Natural killer cell treated with Interleukin-12 subunit alpha and Interleukin-12 subunit beta and Interleukin-15 and Interleukin-18, amount 100 ng/mL, for 72 hours (primary cell): ENCODE data around the gene LTC4S. TPM values are rescaled to one million over a fixed set of nuclear protein-coding genes. Genes with fewer than 3 reads are reported as not detected.

Experiments used
- ATAC-seq, 2 donors: fragments of 150-1000 bp; cut with Tn5 transposase in 1 of 2; sonication (Bioruptor Pico), chemical (Tn5 transposase) in 1 of 2; 2 replicates each; pipeline ENCODE4 v1.10.0; 2021
- DNase-seq: peaks from one replicate; pipeline ENCODE4 v3.0.0; 2022; ENCODE audit warnings: low spot score
- H3K27ac Mint-ChIP-seq, 2 donors: 1 replicate in 1 of 2; 2 replicates in 1 of 2; pipeline ENCODE4 v1.8.0; 2022; ENCODE audit warnings: mixed read lengths in 2 of 2, mild to moderate bottlenecking in 1 of 2, moderate library complexity in 1 of 2
- H3K27me3 Mint-ChIP-seq, 2 donors: 1 replicate in 1 of 2; 2 replicates in 1 of 2; pipeline ENCODE4 v1.8.0; 2022; ENCODE audit warnings: mixed read lengths in 2 of 2
- H3K36me3 Mint-ChIP-seq: one replicate; pipeline ENCODE4 v1.8.0; 2022; ENCODE audit warnings: mixed read lengths
- H3K4me1 Mint-ChIP-seq, 2 donors: 1 replicate in 1 of 2; 2 replicates in 1 of 2; pipeline ENCODE4 v1.8.0; 2022; ENCODE audit warnings: low read depth in 2 of 2, mixed read lengths in 2 of 2, mild to moderate bottlenecking in 1 of 2
- H3K4me3 Mint-ChIP-seq: one replicate; pipeline ENCODE4 v1.8.0; 2022; ENCODE audit warnings: mixed read lengths
- H3K9me3 Mint-ChIP-seq: 2 replicates; pipeline ENCODE4 v1.8.0; 2022; ENCODE audit warnings: mixed read lengths
- total RNA-seq, 2 donors: library from RNA; stranded (reverse); gene quantifications; one replicate each; pipeline ENCODE4 v1.2.3, GENCODE V29; 2022

Gene LTC4S
- total RNA-seq, 2 donors from 2014 or later = 2.9 to 4.0 TPM

- DNase-seq (no peak), ATAC-seq (no peak)
- H3K4me1 Mint-ChIP-seq = peaks cover 21 to 24% of the 10 kb centered on the region in 2 donors
- H3K27ac Mint-ChIP-seq = no peak overlapping the region
- H3K27me3 Mint-ChIP-seq = no peaks in the 10 kb centered on the region
- no peaks in the 10 kb centered on the region for H3K36me3 Mint-ChIP-seq
- H3K4me3 Mint-ChIP-seq = no peak overlapping the region
- H3K9me3 Mint-ChIP-seq = no peaks in the 10 kb centered on the region
Measured at GRCh38 chr5:179802950-179803562, 9.3 kb downstream of the LTC4S start.

GRCh38 chr5:179803651-179804554 is 10.1 kb downstream of the LTC4S start:
- Mint-ChIP-seq H3K9me3 (no peaks in the 10 kb centered on the region), H3K4me1 (peaks cover 21 to 24% of the 10 kb centered on the region in 2 donors), H3K36me3 (no peaks in the 10 kb centered on the region), H3K27ac (peak overlapping the region; percentile 44 to 71), H3K4me3 (peak overlapping the region; percentile 78), H3K27me3 (no peaks in the 10 kb centered on the region)
- DNase-seq (no peak), ATAC-seq (no peak)

- Mint-ChIP-seq H3K27ac (no peak overlapping the region), H3K36me3 (no peaks in the 10 kb centered on the region), H3K4me3 (peak overlapping the region; percentile 78), H3K9me3 (no peaks in the 10 kb centered on the region), H3K4me1 (peaks cover 21 to 24% of the 10 kb centered on the region in 2 donors), H3K27me3 (no peaks in the 10 kb centered on the region)
- ATAC-seq (no peak), DNase-seq (no peak)
Measured at GRCh38 chr5:179804555-179804947, 10.8 kb downstream of the LTC4S start.

DNA sequence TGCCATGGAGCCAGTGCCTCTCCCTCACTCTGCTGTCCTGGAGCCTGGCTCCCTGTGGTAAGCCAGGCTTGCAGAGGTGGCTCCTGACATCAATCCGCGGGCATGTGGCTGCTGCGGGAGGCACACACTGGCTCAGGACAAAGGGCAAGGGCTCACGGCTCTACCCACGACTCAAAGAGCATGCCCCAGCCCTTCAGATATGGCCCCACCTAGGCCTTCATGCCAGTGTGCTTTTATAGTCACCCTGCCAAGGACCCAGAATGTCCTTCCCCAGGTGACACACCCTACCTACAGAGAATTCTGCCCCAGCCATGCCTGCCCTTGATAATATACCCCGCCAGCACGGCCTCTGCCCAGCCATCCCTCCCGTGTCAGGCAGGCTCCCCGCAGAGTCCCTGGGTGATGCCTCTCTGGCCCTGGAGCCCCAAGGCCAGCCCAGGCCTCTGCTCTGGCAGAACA is 11.3 kb downstream of the LTC4S start:
- ATAC-seq (no peak), DNase-seq (no peak)
- Mint-ChIP-seq H3K4me3 (peak overlapping the region; percentile 78), H3K9me3 (no peaks in the 10 kb centered on the region), H3K4me1 (peaks cover 21 to 24% of the 10 kb centered on the region in 2 donors), H3K27ac (peak overlapping the region; percentile 31 to 70), H3K36me3 (no peaks in the 10 kb centered on the region), H3K27me3 (no peaks in the 10 kb centered on the region)

GRCh38 chr5:179805529-179806249 is 11.9 kb downstream of the LTC4S start:
- Mint-ChIP-seq H3K27me3 (no peaks in the 10 kb centered on the region), H3K4me3 (peak overlapping the region; percentile 78), H3K36me3 (no peaks in the 10 kb centered on the region), H3K27ac (peak overlapping the region; percentile 31 to 70), H3K4me1 (peaks cover 21 to 24% of the 10 kb centered on the region in 2 donors), H3K9me3 (no peaks in the 10 kb centered on the region)
- ATAC-seq (peak; percentile 59 to 68), DNase-seq (peak; percentile 71)

- peaks cover 21 to 24% of the 10 kb centered on the region in 2 donors for H3K4me1 Mint-ChIP-seq
- H3K27ac Mint-ChIP-seq = no peak within 1 kb of the TSS
- H3K27me3 Mint-ChIP-seq = no peaks in the 10 kb centered on the region
- peak within 1 kb of the TSS; percentile 80 for H3K4me3 Mint-ChIP-seq
- no peaks in the 10 kb centered on the region for H3K9me3 Mint-ChIP-seq
- DNase-seq (peak; percentile 75), ATAC-seq (peak; percentile 88 to 90)
- H3K36me3 Mint-ChIP-seq = no peaks in the 10 kb centered on the region
Measured at GRCh38 chr5:179806250-179807048, 12.7 kb downstream of the LTC4S start, which contains the start of gene MGAT4B. Gene MGAT4B (minus strand): TSS chr5:179806866. CDS start chr5:179806583, 283 bp downstream.

- DNase-seq (no peak), ATAC-seq (no peak)
- Mint-ChIP-seq H3K9me3 (no peaks in the 10 kb centered on the region), H3K27ac (no peak overlapping the region), H3K27me3 (no peaks in the 10 kb centered on the region), H3K4me1 (peaks cover 1 to 3% of the 10 kb centered on the region in 2 donors), H3K36me3 (no peaks in the 10 kb centered on the region), H3K4me3 (no peak overlapping the region)
Measured at GRCh38 chr5:179812135-179812825, 18.5 kb downstream of the LTC4S start.

- ATAC-seq = no peak
- Mint-ChIP-seq H3K4me1 (peaks cover 8 to 9% of the 10 kb centered on the region in 2 donors), H3K27ac (no peak overlapping the region), H3K27me3 (no peaks in the 10 kb centered on the region), H3K36me3 (no peaks in the 10 kb centered on the region), H3K9me3 (no peaks in the 10 kb centered on the region), H3K4me3 (no peak overlapping the region)
- no peak for DNase-seq
Measured at GRCh38 chr5:179812997-179813607, 19.3 kb downstream of the LTC4S start.

DNA sequence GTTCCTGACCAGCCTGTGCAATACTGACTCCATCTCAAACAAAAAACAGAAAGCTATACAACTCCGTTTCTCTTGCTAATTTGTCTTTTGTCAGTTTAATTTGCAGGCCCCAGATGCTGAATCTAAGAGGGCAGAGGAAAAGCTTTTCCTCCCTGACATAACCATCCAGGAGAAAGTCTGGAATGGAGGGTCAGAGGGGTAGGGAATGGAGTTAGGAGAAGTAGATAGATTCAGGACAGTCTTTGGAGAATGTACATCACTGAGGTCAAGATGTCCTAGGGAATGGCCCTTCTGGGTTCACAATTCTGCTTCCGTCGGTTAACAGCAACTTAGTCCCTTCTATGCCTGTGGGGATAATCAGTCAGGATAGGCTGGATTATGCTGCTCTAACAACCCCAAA is 20.3 kb downstream of the LTC4S start:
- no peaks in the 10 kb centered on the region for H3K36me3 Mint-ChIP-seq
- ATAC-seq (no peak), DNase-seq (no peak)
- no peak overlapping the region for H3K27ac Mint-ChIP-seq
- no peaks in the 10 kb centered on the region for H3K9me3 Mint-ChIP-seq
- H3K4me3 Mint-ChIP-seq = no peak overlapping the region
- no peaks in the 10 kb centered on the region for H3K27me3 Mint-ChIP-seq
- H3K4me1 Mint-ChIP-seq = peaks cover 13 to 15% of the 10 kb centered on the region in 2 donors

DNA sequence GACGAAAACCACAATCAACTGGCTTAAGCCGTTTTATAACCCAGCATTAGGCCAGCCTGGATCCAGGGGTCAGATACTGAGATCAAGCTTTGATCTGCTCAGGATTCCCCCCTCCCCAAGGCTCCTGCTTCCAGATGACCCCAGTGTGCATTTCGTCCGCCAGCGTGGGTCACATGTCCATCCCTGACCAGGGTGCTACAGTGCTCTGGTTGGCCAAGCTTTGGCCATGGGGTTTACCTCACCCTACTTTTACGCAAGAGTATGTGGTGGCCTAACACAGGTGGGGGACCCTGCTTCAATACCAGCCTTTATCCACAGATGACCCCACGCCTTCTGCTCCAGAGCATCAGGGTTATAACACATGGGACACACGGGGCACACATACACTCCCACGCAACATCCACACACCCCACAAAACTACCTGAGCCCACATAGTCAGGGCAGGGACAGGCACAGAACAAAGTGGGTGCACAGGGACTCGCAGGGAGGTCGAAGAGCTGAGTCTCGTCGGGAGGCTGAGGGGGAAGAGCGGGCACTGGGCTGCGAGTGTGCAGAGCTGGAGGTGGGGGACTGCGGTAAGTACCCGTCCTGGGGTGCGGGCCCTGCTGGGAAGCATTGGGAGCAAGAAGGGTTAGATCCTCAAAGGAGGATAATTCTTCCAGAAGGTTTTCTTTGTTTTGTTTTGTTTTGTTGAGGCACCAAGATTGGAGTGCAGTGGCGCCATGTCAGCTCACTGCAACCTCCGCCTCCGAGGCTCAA is 21.9 kb downstream of the LTC4S start:
- H3K27ac Mint-ChIP-seq = peak overlapping the region in 1 of 2 donors; percentile 71
- ATAC-seq = no peak
- no peaks in the 10 kb centered on the region for H3K9me3 Mint-ChIP-seq
- no peaks in the 10 kb centered on the region for H3K27me3 Mint-ChIP-seq
- no peak for DNase-seq
- peaks cover 21 to 25% of the 10 kb centered on the region in 2 donors for H3K4me1 Mint-ChIP-seq
- no peaks in the 10 kb centered on the region for H3K36me3 Mint-ChIP-seq
- peak overlapping the region; percentile 67 for H3K4me3 Mint-ChIP-seq

GRCh38 chr5:179816401-179816795 is 22.6 kb downstream of the LTC4S start:
- Mint-ChIP-seq H3K9me3 (no peaks in the 10 kb centered on the region), H3K4me3 (no peak overlapping the region), H3K4me1 (peaks cover 22 to 25% of the 10 kb centered on the region in 2 donors), H3K36me3 (no peaks in the 10 kb centered on the region), H3K27ac (no peak overlapping the region), H3K27me3 (no peaks in the 10 kb centered on the region)
- DNase-seq = no peak
- ATAC-seq = no peak
